Vagina (tissue), 2 donors: ENCODE measurements around the gene KIN. TPM values are rescaled to one million over a fixed set of nuclear protein-coding genes. Genes with fewer than 3 reads are reported as not detected.
A peak's percentile ranks its signal among the peaks of the same experiment; 100 is the strongest.

Experiments used
- DNase-seq, 2 donors: peaks; one replicate each; pipeline ENCODE4 v3.0.0-alpha.2; 2017; ENCODE audit errors: extremely low spot score in 2 of 2
- H3K27ac ChIP-seq: fragments of 200-600 bp; sonication (generic); one replicate; pipeline ENCODE4 v1.5.1; 2019
- H3K27me3 ChIP-seq: fragments of 200-600 bp; sonication (generic); one replicate; pipeline ENCODE4 v1.5.1; 2019
- H3K36me3 ChIP-seq, 2 donors: fragments of 200-600 bp; sonication (generic); one replicate each; pipeline ENCODE4 v1.5.1; 2017 to 2019
- H3K4me1 ChIP-seq: fragments of 200-600 bp; sonication (generic); one replicate; pipeline ENCODE4 v1.5.1; 2019
- H3K4me3 ChIP-seq, 2 donors: fragments of 200-600 bp; sonication (generic); 1 replicate in 1 of 2; 2 replicates in 1 of 2; pipeline ENCODE4 v1.5.1; 2016 to 2019
- H3K9me3 ChIP-seq: fragments of 200-600 bp; sonication (generic); one replicate; pipeline ENCODE4 v1.5.1; 2019
- POLR2A ChIP-seq, 2 donors: fragments of 450-650 bp; IDR thresholded peaks; one replicate each; pipeline ENCODE4 v1.6.1; 2017; ENCODE audit warnings: antibody characterized with exemption in 2 of 2, mild to moderate bottlenecking in 2 of 2, moderate library complexity in 2 of 2
- POLR2AphosphoS5 ChIP-seq, 2 donors: sonication (generic); formaldehyde crosslinking; IDR thresholded peaks; one replicate each; pipeline ENCODE4 v1.9.0; 2017; ENCODE audit warnings: antibody characterized with exemption in 2 of 2, mild to moderate bottlenecking in 2 of 2, low read depth in 1 of 2; ENCODE audit not compliant: insufficient read depth in 1 of 2
- intact Hi-C: fragments of 100-400 bp; cut with DNase I; formaldehyde crosslinking; loops from one replicate; pipeline ENCODE4 v1.15.1; 2023
- total RNA-seq: library from RNA; depleted of rRNA; stranded (reverse); fragments of >200 nt; gene quantifications from one replicate; pipeline ENCODE4 v1.2.3, GENCODE V29; 2016
- TF ChIP-seq, protein P1 (sequence below), 3 experiments: fragments of 450-650 bp in 2 of 3; fragments of 200-600 bp in 1 of 3; sonication (generic) in 1 of 3; IDR thresholded peaks; one replicate each; pipeline ENCODE4 v1.5.1; 2017 to 2019; ENCODE audit warnings: antibody characterized with exemption in 3 of 3, mild to moderate bottlenecking in 2 of 3, moderate library complexity in 2 of 3

KIN gene
- total RNA-seq, 1 donor from 2014 or later = 4.7 TPM

DNA sequence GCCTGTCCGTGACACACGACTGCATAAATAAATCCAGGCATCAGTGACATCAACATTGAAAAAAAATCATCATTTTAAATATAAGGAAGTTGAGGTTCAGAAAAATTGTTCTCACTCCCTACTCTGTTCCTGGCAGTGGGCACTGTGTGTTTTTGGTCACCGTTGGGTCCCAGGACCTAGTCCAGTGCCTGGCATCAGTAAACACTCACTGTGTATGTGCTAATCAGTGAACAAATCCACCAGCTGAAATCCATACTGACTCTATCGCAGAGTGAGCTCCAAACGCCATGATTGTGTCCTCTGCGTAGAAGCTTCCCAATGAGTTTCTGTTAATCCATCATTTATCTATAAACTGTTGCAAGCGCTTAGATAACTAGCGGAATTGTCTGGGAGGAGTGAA lies 43.5 kb downstream of the KIN start:
- peak in 1 of 2 donors; percentile 20 for DNase-seq
- H3K9me3 ChIP-seq = no peaks in the 10 kb centered on the region
- H3K27ac ChIP-seq = no peak overlapping the region
- H3K4me1 ChIP-seq = no peaks in the 10 kb centered on the region
- TF ChIP-seq, protein P1, sequence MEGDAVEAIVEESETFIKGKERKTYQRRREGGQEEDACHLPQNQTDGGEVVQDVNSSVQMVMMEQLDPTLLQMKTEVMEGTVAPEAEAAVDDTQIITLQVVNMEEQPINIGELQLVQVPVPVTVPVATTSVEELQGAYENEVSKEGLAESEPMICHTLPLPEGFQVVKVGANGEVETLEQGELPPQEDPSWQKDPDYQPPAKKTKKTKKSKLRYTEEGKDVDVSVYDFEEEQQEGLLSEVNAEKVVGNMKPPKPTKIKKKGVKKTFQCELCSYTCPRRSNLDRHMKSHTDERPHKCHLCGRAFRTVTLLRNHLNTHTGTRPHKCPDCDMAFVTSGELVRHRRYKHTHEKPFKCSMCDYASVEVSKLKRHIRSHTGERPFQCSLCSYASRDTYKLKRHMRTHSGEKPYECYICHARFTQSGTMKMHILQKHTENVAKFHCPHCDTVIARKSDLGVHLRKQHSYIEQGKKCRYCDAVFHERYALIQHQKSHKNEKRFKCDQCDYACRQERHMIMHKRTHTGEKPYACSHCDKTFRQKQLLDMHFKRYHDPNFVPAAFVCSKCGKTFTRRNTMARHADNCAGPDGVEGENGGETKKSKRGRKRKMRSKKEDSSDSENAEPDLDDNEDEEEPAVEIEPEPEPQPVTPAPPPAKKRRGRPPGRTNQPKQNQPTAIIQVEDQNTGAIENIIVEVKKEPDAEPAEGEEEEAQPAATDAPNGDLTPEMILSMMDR (IDR thresholded peaks at IDR 0.05) = no peak
- no peak for TF ChIP-seq POLR2A (IDR thresholded peaks at IDR 0.05)
- TF ChIP-seq POLR2AphosphoS5 (IDR thresholded peaks at IDR 0.05; ENCODE audit: insufficient read depth in 1 of 2, low read depth in 1 of 2) = no peak
- H3K27me3 ChIP-seq = no peaks in the 10 kb centered on the region
- intact Hi-C loops = no loop called here
- no peak overlapping the region for H3K4me3 ChIP-seq
- no peaks in the 10 kb centered on the region for H3K36me3 ChIP-seq

DNA sequence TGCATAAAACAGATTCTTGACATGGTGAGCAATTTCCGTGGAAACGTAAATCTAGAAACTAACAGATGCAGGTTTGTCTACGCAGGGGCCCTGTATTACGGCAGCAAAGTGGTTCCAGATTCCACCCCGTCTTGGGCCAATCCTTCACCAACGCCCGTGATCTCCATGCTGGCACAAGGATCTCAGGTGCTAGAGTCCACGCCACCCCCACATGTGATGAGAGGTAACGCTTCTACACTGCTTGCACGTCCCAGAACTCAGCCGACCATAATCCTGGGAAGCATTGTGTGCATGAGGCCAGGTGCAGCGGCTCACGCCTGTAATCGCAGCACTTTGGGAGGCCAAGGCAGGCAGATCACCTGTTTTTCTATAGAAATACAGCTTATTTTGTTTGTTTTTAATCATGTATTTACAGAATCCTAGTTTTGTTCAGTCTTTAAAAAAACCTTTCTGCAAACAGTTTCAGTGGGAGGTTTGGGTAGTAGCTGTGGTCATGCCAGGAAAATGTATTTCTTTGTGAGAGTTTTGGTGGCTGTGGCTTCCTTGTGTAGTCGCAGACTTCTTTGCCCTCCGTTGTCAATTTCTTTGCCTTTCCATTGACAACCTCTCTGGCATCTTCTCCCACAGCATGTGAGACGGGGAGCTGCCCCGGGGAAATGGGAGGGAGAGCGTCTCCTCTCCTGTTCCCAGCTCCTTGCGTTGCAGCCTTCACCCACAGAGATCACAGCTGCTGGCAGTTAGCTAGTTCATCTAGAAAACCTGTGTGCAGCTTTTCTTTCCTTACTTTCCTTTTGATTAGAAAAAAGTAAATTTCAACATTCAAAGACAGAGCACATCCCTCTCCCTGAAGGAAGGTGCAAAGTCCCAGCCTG lies 49.0 kb downstream of the KIN start:
- intact Hi-C loops = no loop called here
- no peak overlapping the region for H3K4me3 ChIP-seq
- no peak for DNase-seq
- TF ChIP-seq POLR2AphosphoS5 (IDR thresholded peaks at IDR 0.05; ENCODE audit: insufficient read depth in 1 of 2, low read depth in 1 of 2) (no peak), POLR2A (IDR thresholded peaks at IDR 0.05) (no peak)
- TF ChIP-seq, protein P1 (IDR thresholded peaks at IDR 0.05) = no peak
- H3K27ac ChIP-seq = no peak overlapping the region
- no peaks in the 10 kb centered on the region for H3K36me3 ChIP-seq
- H3K9me3 ChIP-seq = no peaks in the 10 kb centered on the region
- H3K27me3 ChIP-seq = no peaks in the 10 kb centered on the region
- no peaks in the 10 kb centered on the region for H3K4me1 ChIP-seq

DNA sequence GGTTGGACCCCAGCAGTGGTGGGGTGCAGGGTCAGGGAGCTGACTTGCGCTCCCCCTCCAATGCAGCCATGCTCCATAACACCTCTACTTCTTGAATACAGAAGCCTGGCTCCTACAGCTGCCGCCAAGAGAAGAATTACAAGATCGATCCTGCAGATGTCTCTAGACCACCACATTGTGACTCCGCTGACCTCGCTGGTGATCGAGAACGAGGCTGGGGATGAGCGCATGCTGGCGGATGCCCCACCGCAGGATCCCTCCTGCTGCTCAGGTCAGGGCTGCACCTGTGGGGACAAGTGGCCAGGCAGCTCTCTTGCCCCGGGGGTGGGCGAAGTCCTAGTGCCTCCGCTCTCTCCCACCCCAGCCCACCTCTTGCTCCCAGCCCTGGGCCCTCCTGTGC lies 53.0 kb downstream of the KIN start:
- intact Hi-C loops = no loop called here
- no peak overlapping the region for H3K27ac ChIP-seq
- no peak for TF ChIP-seq POLR2AphosphoS5 (IDR thresholded peaks at IDR 0.05; ENCODE audit: insufficient read depth in 1 of 2, low read depth in 1 of 2)
- TF ChIP-seq POLR2A (IDR thresholded peaks at IDR 0.05) = no peak
- TF ChIP-seq, protein P1 (IDR thresholded peaks at IDR 0.05) = no peak
- no peaks in the 10 kb centered on the region for H3K27me3 ChIP-seq
- H3K4me1 ChIP-seq = no peaks in the 10 kb centered on the region
- H3K4me3 ChIP-seq = no peak overlapping the region
- DNase-seq = peak in 1 of 2 donors; percentile 69
- no peaks in the 10 kb centered on the region for H3K9me3 ChIP-seq
- no peaks in the 10 kb centered on the region for H3K36me3 ChIP-seq

DNA sequence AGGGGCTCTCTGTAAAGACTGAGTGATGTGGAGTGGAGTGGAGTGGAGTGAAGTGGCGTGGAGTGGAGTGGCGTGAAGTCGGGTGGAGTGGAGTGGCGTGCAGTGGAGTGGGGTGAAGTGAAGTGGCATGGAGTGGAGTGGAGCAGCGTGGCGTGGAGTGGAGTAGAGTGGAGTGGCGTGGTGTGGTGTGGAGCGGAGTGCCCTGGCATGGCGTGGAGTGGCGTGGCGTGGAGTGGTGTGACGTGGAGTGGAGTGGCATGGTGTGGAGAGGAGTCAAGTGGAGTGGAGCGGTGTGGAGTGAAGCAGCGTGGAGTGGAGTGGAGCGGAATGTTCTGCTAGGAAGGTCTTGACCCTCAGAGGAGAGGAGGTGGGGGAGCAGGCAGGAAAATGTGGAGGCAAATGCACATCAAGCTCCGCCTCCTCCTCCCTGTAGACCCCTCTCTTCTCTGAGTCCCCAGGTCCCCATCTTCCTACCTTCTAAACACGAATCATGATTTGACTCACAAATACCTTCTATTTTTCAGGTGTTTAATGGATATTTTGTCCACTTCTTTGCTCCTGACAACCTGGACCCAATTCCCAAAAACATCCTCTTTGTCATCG lies 64.8 kb downstream of the KIN start:
- Histone ChIP-seq H3K4me3 (no peak overlapping the region), H3K4me1 (no peaks in the 10 kb centered on the region), H3K27me3 (no peaks in the 10 kb centered on the region), H3K27ac (no peak overlapping the region), H3K9me3 (no peaks in the 10 kb centered on the region), H3K36me3 (no peaks in the 10 kb centered on the region)
- TF ChIP-seq, protein P1 (IDR thresholded peaks at IDR 0.05) = no peak
- TF ChIP-seq POLR2AphosphoS5 (IDR thresholded peaks at IDR 0.05; ENCODE audit: insufficient read depth in 1 of 2, low read depth in 1 of 2) (no peak), POLR2A (IDR thresholded peaks at IDR 0.05) (no peak)
- intact Hi-C loops = no loop called here
- DNase-seq = no peak

DNA sequence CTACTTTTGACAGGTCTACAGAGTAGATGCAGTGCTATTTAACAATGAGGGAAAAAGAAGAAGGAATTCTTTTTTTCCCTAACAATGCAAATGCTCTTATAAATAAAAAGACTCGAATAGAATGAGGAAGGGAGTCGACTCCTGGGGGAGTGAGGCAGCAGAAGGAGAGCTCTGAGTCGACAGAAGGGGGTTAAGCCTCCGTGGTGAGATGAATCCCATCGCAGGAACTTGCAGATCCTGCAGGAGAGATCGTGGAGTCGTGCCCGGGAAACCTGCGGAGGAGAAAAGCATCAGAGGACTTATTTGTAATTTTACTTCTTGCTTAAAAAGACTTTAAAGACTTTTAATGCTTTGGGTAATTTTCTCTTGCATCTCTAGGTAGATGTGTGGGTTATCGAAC lies 67.3 kb downstream of the KIN start:
- intact Hi-C loops = no loop called here
- TF ChIP-seq POLR2A (IDR thresholded peaks at IDR 0.05) (no peak), POLR2AphosphoS5 (IDR thresholded peaks at IDR 0.05; ENCODE audit: insufficient read depth in 1 of 2, low read depth in 1 of 2) (no peak)
- TF ChIP-seq, protein P1 (IDR thresholded peaks at IDR 0.05) = no peak
- no peaks in the 10 kb centered on the region for H3K4me1 ChIP-seq
- H3K4me3 ChIP-seq = no peak overlapping the region
- no peaks in the 10 kb centered on the region for H3K27me3 ChIP-seq
- no peak overlapping the region for H3K27ac ChIP-seq
- H3K36me3 ChIP-seq = no peaks in the 10 kb centered on the region
- DNase-seq = no peak
- H3K9me3 ChIP-seq = no peaks in the 10 kb centered on the region
